Endothelial cell of umbilical vein (primary cell): ENCODE results near the gene USP33. TPM values are rescaled to one million over a fixed set of nuclear protein-coding genes. Genes with fewer than 3 reads are reported as not detected.

ENCODE experiments used
- BruUV-seq: library from RNA; stranded (reverse); fragments of 400-500 nt; replicated peaks from 2 replicates; lab custom pipeline; 2021; lab: Mats Ljungman, UMichigan
- CTCF ChIA-PET: fragments of 300-600, 350-600 bp; sonication (Branson Sonifier 250); formaldehyde crosslinking; loops from one replicate; lab custom pipeline; 2021; ENCODE audit warnings: antibody characterized with exemption, inconsistent platforms; lab: Charles Lee
- POLR2A ChIA-PET: fragments of 300-600, 350-600 bp; sonication (Branson Sonifier 250); formaldehyde crosslinking; loops from one replicate; lab custom pipeline; 2021; ENCODE audit warnings: antibody characterized with exemption, inconsistent platforms; lab: Charles Lee
- DNase-seq: peaks from one replicate; pipeline ENCODE4 v3.0.0-alpha.2; 2011; ENCODE audit warnings: low read depth, low spot score
- FAIRE-seq: peaks from 2 replicates; lab custom pipeline; 2011; peaks lifted over from hg19 to GRCh38; lab: Jason Lieb, UNC
- H2AFZ ChIP-seq: 2 replicates; pipeline ENCODE4 v1.6.0; 2012; ENCODE audit warnings: low read depth, low read length, control low read depth, inconsistent platforms
- H3K27ac ChIP-seq: 2 replicates; pipeline ENCODE4 v1.5.1; 2011; ENCODE audit warnings: low read depth, mild to moderate bottlenecking, control low read depth, low read length, moderate library complexity; ENCODE audit not compliant: insufficient read depth
- H3K27me3 ChIP-seq, 2 experiments: 2 replicates each; pipeline versions ENCODE4 v1.6.0 to v1.6.1; 2011; ENCODE audit warnings: low read length in 2 of 2, mixed read lengths in 1 of 2; ENCODE audit not compliant: control insufficient read depth in 2 of 2, insufficient read depth in 2 of 2
- H3K36me3 ChIP-seq, 2 experiments: 2 replicates in 1 of 2; 3 replicates in 1 of 2; pipeline ENCODE4 v1.5.1; 2011; ENCODE audit warnings: low read length in 2 of 2, mild to moderate bottlenecking in 1 of 2, moderate library complexity in 1 of 2; ENCODE audit not compliant: control insufficient read depth in 2 of 2, insufficient read depth in 2 of 2; ENCODE audit errors: extremely low read depth in 1 of 2
- H3K4me1 ChIP-seq: 3 replicates; pipeline ENCODE4 v1.5.1; 2011; ENCODE audit warnings: mild to moderate bottlenecking, low read length; ENCODE audit not compliant: control insufficient read depth, insufficient read depth; ENCODE audit errors: extremely low read depth
- H3K4me2 ChIP-seq: 2 replicates; pipeline ENCODE4 v1.6.1; 2011; ENCODE audit warnings: low read length, control low read depth, mixed read lengths; ENCODE audit not compliant: insufficient read depth
- H3K4me3 ChIP-seq, 3 experiments: fragments of 200-600 bp in 1 of 3; sonication (generic), shearing (Covaris generic) in 1 of 3; replicated peaks in 1 of 3; 2 replicates each; pipeline ENCODE4 v1.5.1; 2011 to 2016; ENCODE audit warnings: control low read depth in 3 of 3, low read length in 3 of 3, mild to moderate bottlenecking in 2 of 3, inconsistent platforms in 1 of 3, low read depth in 1 of 3, moderate library complexity in 1 of 3; ENCODE audit not compliant: insufficient read depth in 1 of 3
- H3K79me2 ChIP-seq: 2 replicates; pipeline ENCODE4 v1.6.0; 2012; ENCODE audit warnings: low read length, inconsistent platforms; ENCODE audit not compliant: control insufficient read depth, insufficient read depth
- H3K9ac ChIP-seq: replicated peaks from 2 replicates; pipeline ENCODE3; 2011; ENCODE audit warnings: low read length, control low read depth; ENCODE audit not compliant: insufficient read depth; ENCODE audit errors: extremely low read depth
- H3K9me1 ChIP-seq: replicated peaks from 3 replicates; pipeline ENCODE4 v1.6.0; 2011; ENCODE audit warnings: mild to moderate bottlenecking, low read length; ENCODE audit not compliant: control insufficient read depth, insufficient read depth; ENCODE audit errors: extremely low read depth
- H3K9me3 ChIP-seq: replicated peaks from 2 replicates; pipeline ENCODE4 v1.5.1; 2012; ENCODE audit warnings: low read length, inconsistent platforms; ENCODE audit not compliant: control insufficient read depth, insufficient read depth
- H4K20me1 ChIP-seq: replicated peaks from 2 replicates; pipeline ENCODE3; 2011; ENCODE audit warnings: mild to moderate bottlenecking, low read length; ENCODE audit not compliant: control insufficient read depth, insufficient read depth; ENCODE audit errors: extremely low read depth
- CTCF ChIP-seq, 2 donors: IDR thresholded peaks; 1 replicate in 1 of 2; 2 replicates in 1 of 2; pipeline ENCODE4 v1.5.1; 2011; ENCODE audit warnings: low read length in 2 of 2, mild to moderate bottlenecking in 2 of 2, moderate library complexity in 2 of 2, control low read depth in 1 of 2, inconsistent platforms in 1 of 2, low read depth in 1 of 2; ENCODE audit not compliant: insufficient read depth in 1 of 2; ENCODE audit errors: extremely low read depth in 1 of 2
- EZH2 ChIP-seq: IDR thresholded peaks from 2 replicates; pipeline ENCODE4 v1.6.1; 2012; ENCODE audit warnings: borderline replicate concordance, low read depth, mild to moderate bottlenecking, moderate library complexity, low read length, inconsistent platforms; ENCODE audit not compliant: severe bottlenecking
- FOS ChIP-seq: IDR thresholded peaks from 2 replicates; pipeline ENCODE4 v1.6.1; 2011; ENCODE audit warnings: mild to moderate bottlenecking, low read length, moderate library complexity, borderline replicate concordance; ENCODE audit not compliant: insufficient read depth
- GATA2 ChIP-seq: IDR thresholded peaks from 2 replicates; pipeline ENCODE4 v1.7.0; 2011; ENCODE audit warnings: low read depth, mild to moderate bottlenecking, moderate library complexity, mixed read lengths, low read length; ENCODE audit not compliant: insufficient read length, insufficient read depth
- JUN ChIP-seq: IDR thresholded peaks from 2 replicates; pipeline ENCODE4 v1.6.1; 2011; ENCODE audit warnings: borderline replicate concordance, low read depth; ENCODE audit not compliant: insufficient read length, insufficient read depth
- MAX ChIP-seq: IDR thresholded peaks from 2 replicates; pipeline ENCODE4 v1.6.1; 2011; ENCODE audit not compliant: insufficient read depth, insufficient read length
- MYC ChIP-seq: IDR thresholded peaks from one replicate; pipeline ENCODE4 v1.6.1; 2011; ENCODE audit warnings: mild to moderate bottlenecking, low read depth, low read length
- POLR2A ChIP-seq: IDR thresholded peaks from 2 replicates; pipeline ENCODE4 v1.6.1; 2012; ENCODE audit warnings: low read depth, mild to moderate bottlenecking, control low read depth, low read length
- POLR2AphosphoS5 ChIP-seq: IDR thresholded peaks from 2 replicates; pipeline ENCODE4 v1.6.1; 2012; ENCODE audit warnings: low read depth, mild to moderate bottlenecking, control low read depth, low read length, moderate library complexity; ENCODE audit not compliant: insufficient read depth
- dilution Hi-C: fragments of 300-500 bp; cut with MboI; formaldehyde crosslinking; loops from one replicate; pipeline ENCODE4 v1.15.0; 2019; ENCODE audit warnings: low sequenced_read_pairs; ENCODE audit not compliant: extremely low pct_ligation_motif_present
- intact Hi-C: fragments of 100-400 bp; cut with micrococcal nuclease; formaldehyde crosslinking; loops from one replicate; pipeline ENCODE4 v1.10.0; 2022
- polyA plus RNA-seq, 4 experiments: library from polyadenylated mRNA; depleted of rRNA in 3 of 4; stranded (reverse) in 3 of 4; unstranded in 1 of 4; fragments of >200 nt; gene quantifications; 2 replicates each; pipeline versions ENCODE4 v1.2.1 to v1.2.3, GENCODE V29; 2011 to 2012; ENCODE audit warnings: missing spikeins in 1 of 4
- total RNA-seq: library from RNA; stranded (reverse); gene quantifications from 2 replicates; pipeline ENCODE4 v1.2.3, GENCODE V29; 2021

The USP33 gene
- total and polyA plus RNA-seq, 2 donors (not counting 3 experiments of a cell fraction or from before 2014, with no cell fraction given), result 22.5 to 46.4 TPM

GRCh38 chr1:77757066-77757584, 2.5 kb downstream of the USP33 start:
- H3K36me3 ChIP-seq, result no peaks in the 10 kb centered on the region
- peaks cover 63% of the 10 kb centered on the region for H3K79me2 ChIP-seq
- TF ChIP-seq EZH2, result no peak
- no peak for TF ChIP-seq POLR2A
- no peak for TF ChIP-seq MAX
- no peak for TF ChIP-seq CTCF (IDR thresholded peaks at IDR 0.05; ENCODE audit: extremely low read depth in 1 of 2, insufficient read depth in 1 of 2, low read depth in 1 of 2, low read length in 2 of 2)
- no peak for TF ChIP-seq JUN
- no peak for TF ChIP-seq FOS
- TF ChIP-seq MYC, result no peak
- TF ChIP-seq POLR2AphosphoS5, result no peak
- no peak for TF ChIP-seq GATA2
- no peak overlapping the region for H3K27ac ChIP-seq
- no peak overlapping the region for H3K9ac ChIP-seq
- no peak for DNase-seq
- H3K4me2 ChIP-seq, result no peak overlapping the region
- H3K4me1 ChIP-seq, result peaks cover 18% of the 10 kb centered on the region
- intact Hi-C loops (no loop called here), dilution Hi-C loops (no loop called here)
- H3K9me3 ChIP-seq, result no peaks in the 10 kb centered on the region
- H4K20me1 ChIP-seq, result peaks cover 17% of the 10 kb centered on the region
- ChIA-PET POLR2A (no interaction called here), CTCF (no interaction called here)
- H3K9me1 ChIP-seq, result no peaks in the 10 kb centered on the region
- H2AFZ ChIP-seq, result no peak overlapping the region
- FAIRE-seq, result no peak
- BruUV-seq, result no TSS peak
- no peaks in the 10 kb centered on the region for H3K27me3 ChIP-seq
- no peak overlapping the region for H3K4me3 ChIP-seq
